ENCODE data around the gene PEX7.
"Not testable (repeated sequence)": the region's sequence is repeated elsewhere in the genome, so short reads cannot be mapped to it uniquely, and the experiment has no call there.

Gene PEX7

DNA sequence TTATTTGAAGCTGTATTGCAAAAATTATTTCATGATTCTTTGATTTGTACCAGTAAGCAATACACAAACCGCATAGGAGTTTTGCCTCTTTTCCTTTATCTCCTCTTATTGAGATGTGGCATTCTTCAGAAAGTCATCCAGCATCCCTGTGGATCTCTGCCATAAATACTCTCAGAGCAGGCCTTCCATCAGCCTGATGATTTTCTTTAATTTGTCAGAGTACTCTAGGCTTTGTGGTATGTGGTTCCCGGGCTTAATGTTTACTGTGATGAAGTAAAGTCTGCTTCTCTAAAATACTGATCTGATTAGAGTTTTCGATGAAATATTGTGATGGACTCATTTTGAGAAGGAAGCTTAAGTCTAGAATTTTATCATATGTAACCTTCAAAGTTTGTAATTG lies 68.6 kb downstream of the PEX7 start:
- Histone ChIP-seq H3K27ac (no peak overlapping the region), H3K79me2 (no peaks in the 10 kb centered on the region), H3K27me3 (ENCODE audit: control insufficient read depth, insufficient read depth, low read length) (no peaks in the 10 kb centered on the region), H2AFZ (no peak overlapping the region), H3K9ac (no peak overlapping the region), H3K36me3 (ENCODE audit: control insufficient read depth, insufficient read depth, low read length) (no peaks in the 10 kb centered on the region), H3K9me3 (ENCODE audit: control insufficient read depth, low read length) (no peaks in the 10 kb centered on the region), H3K4me2 (ENCODE audit: low read length) (no peak overlapping the region), H3K4me1 (no peaks in the 10 kb centered on the region), H3K4me3 (ENCODE audit: low read depth, low read length) (no peak overlapping the region)
- TF ChIP-seq, protein P1, sequence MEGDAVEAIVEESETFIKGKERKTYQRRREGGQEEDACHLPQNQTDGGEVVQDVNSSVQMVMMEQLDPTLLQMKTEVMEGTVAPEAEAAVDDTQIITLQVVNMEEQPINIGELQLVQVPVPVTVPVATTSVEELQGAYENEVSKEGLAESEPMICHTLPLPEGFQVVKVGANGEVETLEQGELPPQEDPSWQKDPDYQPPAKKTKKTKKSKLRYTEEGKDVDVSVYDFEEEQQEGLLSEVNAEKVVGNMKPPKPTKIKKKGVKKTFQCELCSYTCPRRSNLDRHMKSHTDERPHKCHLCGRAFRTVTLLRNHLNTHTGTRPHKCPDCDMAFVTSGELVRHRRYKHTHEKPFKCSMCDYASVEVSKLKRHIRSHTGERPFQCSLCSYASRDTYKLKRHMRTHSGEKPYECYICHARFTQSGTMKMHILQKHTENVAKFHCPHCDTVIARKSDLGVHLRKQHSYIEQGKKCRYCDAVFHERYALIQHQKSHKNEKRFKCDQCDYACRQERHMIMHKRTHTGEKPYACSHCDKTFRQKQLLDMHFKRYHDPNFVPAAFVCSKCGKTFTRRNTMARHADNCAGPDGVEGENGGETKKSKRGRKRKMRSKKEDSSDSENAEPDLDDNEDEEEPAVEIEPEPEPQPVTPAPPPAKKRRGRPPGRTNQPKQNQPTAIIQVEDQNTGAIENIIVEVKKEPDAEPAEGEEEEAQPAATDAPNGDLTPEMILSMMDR (IDR thresholded peaks at IDR 0.05), result no peak

- H3K9ac ChIP-seq, result no peak overlapping the region
- no peaks in the 10 kb centered on the region for H3K27me3 ChIP-seq (ENCODE audit: control insufficient read depth, insufficient read depth, low read length)
- no peaks in the 10 kb centered on the region for H3K79me2 ChIP-seq
- no peaks in the 10 kb centered on the region for H3K4me1 ChIP-seq
- TF ChIP-seq, protein P1 (IDR thresholded peaks at IDR 0.05), result no peak
- H3K4me3 ChIP-seq (ENCODE audit: low read depth, low read length), result no peak overlapping the region
- no peaks in the 10 kb centered on the region for H3K9me3 ChIP-seq (ENCODE audit: control insufficient read depth, low read length)
- H3K36me3 ChIP-seq (ENCODE audit: control insufficient read depth, insufficient read depth, low read length), result no peaks in the 10 kb centered on the region
- no peak overlapping the region for H3K27ac ChIP-seq
- no peak overlapping the region for H3K4me2 ChIP-seq (ENCODE audit: low read length)
- no peak overlapping the region for H2AFZ ChIP-seq
Observed at GRCh38 chr6:136893187-136893586, 70.8 kb downstream of the PEX7 start.

- H3K79me2 ChIP-seq, result no peaks in the 10 kb centered on the region
- H3K9ac ChIP-seq, result no peak overlapping the region
- H3K4me3 ChIP-seq (ENCODE audit: low read depth, low read length), result no peak overlapping the region
- no peak overlapping the region for H3K27ac ChIP-seq
- H3K4me2 ChIP-seq (ENCODE audit: low read length), result no peak overlapping the region
- H3K36me3 ChIP-seq (ENCODE audit: control insufficient read depth, insufficient read depth, low read length), result no peaks in the 10 kb centered on the region
- H2AFZ ChIP-seq, result no peak overlapping the region
- H3K9me3 ChIP-seq (ENCODE audit: control insufficient read depth, low read length), result no peaks in the 10 kb centered on the region
- H3K4me1 ChIP-seq, result no peaks in the 10 kb centered on the region
- TF ChIP-seq, protein P1 (IDR thresholded peaks at IDR 0.05), result no peak
- H3K27me3 ChIP-seq (ENCODE audit: control insufficient read depth, insufficient read depth, low read length), result no peaks in the 10 kb centered on the region
Observed at GRCh38 chr6:136895901-136896300, 73.5 kb downstream of the PEX7 start.

GRCh38 chr6:136897071-136897470 lies 74.7 kb downstream of the PEX7 start:
- no peak overlapping the region for H2AFZ ChIP-seq
- no peak overlapping the region for H3K9ac ChIP-seq
- no peak overlapping the region for H3K27ac ChIP-seq
- H3K9me3 ChIP-seq (ENCODE audit: control insufficient read depth, low read length), result no peaks in the 10 kb centered on the region
- no peak overlapping the region for H3K4me2 ChIP-seq (ENCODE audit: low read length)
- H3K4me1 ChIP-seq, result no peaks in the 10 kb centered on the region
- no peaks in the 10 kb centered on the region for H3K27me3 ChIP-seq (ENCODE audit: control insufficient read depth, insufficient read depth, low read length)
- TF ChIP-seq, protein P1 (IDR thresholded peaks at IDR 0.05), result no peak
- no peaks in the 10 kb centered on the region for H3K79me2 ChIP-seq
- H3K4me3 ChIP-seq (ENCODE audit: low read depth, low read length), result no peak overlapping the region
- no peaks in the 10 kb centered on the region for H3K36me3 ChIP-seq (ENCODE audit: control insufficient read depth, insufficient read depth, low read length)

- Histone ChIP-seq H3K4me3 (ENCODE audit: low read depth, low read length) (no peak overlapping the region), H2AFZ (no peak overlapping the region), H3K4me2 (ENCODE audit: low read length) (no peak overlapping the region), H3K4me1 (no peaks in the 10 kb centered on the region), H3K27me3 (ENCODE audit: control insufficient read depth, insufficient read depth, low read length) (no peaks in the 10 kb centered on the region), H3K36me3 (ENCODE audit: control insufficient read depth, insufficient read depth, low read length) (no peaks in the 10 kb centered on the region), H3K9ac (no peak overlapping the region), H3K9me3 (ENCODE audit: control insufficient read depth, low read length) (no peaks in the 10 kb centered on the region), H3K27ac (no peak overlapping the region), H3K79me2 (no peaks in the 10 kb centered on the region)
- TF ChIP-seq, protein P1 (IDR thresholded peaks at IDR 0.05), result no peak
Observed at GRCh38 chr6:136901212-136901784, 78.9 kb downstream of the PEX7 start.

DNA sequence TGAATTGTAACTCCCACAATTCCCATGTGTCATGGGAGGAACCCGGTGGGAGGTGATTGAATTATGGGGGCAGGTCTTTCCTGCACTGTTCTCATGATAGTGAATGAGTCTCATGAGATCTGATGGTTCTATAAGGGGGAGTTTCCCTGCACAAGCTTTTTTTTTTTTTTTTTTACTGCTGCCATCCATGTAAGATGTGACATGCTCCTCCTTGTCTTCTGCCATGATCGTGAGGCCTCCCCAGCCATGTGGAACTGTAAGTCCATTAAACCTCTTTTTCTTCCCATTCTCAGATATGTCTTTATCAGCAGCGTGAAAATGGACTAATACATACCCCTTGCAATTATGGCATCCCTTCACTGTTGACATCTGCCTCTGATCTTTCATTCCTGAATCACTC lies 82.1 kb downstream of the PEX7 start:
- H2AFZ ChIP-seq; H3K4me3 ChIP-seq (ENCODE audit: low read depth, low read length); H3K9me3 ChIP-seq (ENCODE audit: control insufficient read depth, low read length); H3K27me3 ChIP-seq (ENCODE audit: control insufficient read depth, insufficient read depth, low read length); H3K79me2 ChIP-seq; H3K36me3 ChIP-seq (ENCODE audit: control insufficient read depth, insufficient read depth, low read length); H3K9ac ChIP-seq; H3K27ac ChIP-seq; H3K4me2 ChIP-seq (ENCODE audit: low read length); H3K4me1 ChIP-seq: not testable (repeated sequence)
